Glutamatergic neuron (in vitro differentiated cells): ENCODE measurements around the gene CEP350. TPM values are rescaled to one million over a fixed set of nuclear protein-coding genes. Genes with fewer than 3 reads are reported as not detected.
"Not testable (repeated sequence)": the region's sequence is repeated elsewhere in the genome, so short reads cannot be mapped to it uniquely, and the experiment has no call there.

Experiments used
- DNase-seq: peaks from one replicate; pipeline ENCODE4 v3.0.0; 2022
- H3K27ac Mint-ChIP-seq: one replicate; pipeline ENCODE4 v1.8.0; 2020; ENCODE audit warnings: mild to moderate bottlenecking, mixed read lengths, inconsistent platforms; ENCODE audit not compliant: unreplicated experiment
- H3K27me3 Mint-ChIP-seq: one replicate; pipeline ENCODE4 v1.8.0; 2020; ENCODE audit warnings: mild to moderate bottlenecking, moderate library complexity, mixed read lengths, inconsistent platforms; ENCODE audit not compliant: unreplicated experiment
- H3K36me3 Mint-ChIP-seq: one replicate; pipeline ENCODE4 v1.8.0; 2020; ENCODE audit warnings: mild to moderate bottlenecking, mixed read lengths, inconsistent platforms; ENCODE audit not compliant: unreplicated experiment
- H3K4me1 Mint-ChIP-seq: one replicate; pipeline ENCODE4 v1.8.0; 2020; ENCODE audit warnings: mild to moderate bottlenecking, low read depth, mixed read lengths, inconsistent platforms; ENCODE audit not compliant: unreplicated experiment
- H3K4me3 Mint-ChIP-seq: one replicate; pipeline ENCODE4 v1.8.0; 2020; ENCODE audit warnings: mild to moderate bottlenecking, mixed read lengths, inconsistent platforms; ENCODE audit not compliant: unreplicated experiment
- H3K9me3 Mint-ChIP-seq: one replicate; pipeline ENCODE4 v1.8.0; 2020; ENCODE audit warnings: mild to moderate bottlenecking, moderate library complexity, mixed read lengths, inconsistent platforms; ENCODE audit not compliant: unreplicated experiment
- total RNA-seq: library from RNA; stranded (reverse); fragmentation: NEBNext Ultra II Directional; extraction: Animal tissue kit (Norgen Biotek cat#: 25700); gene quantifications from one replicate; pipeline ENCODE4 v1.2.1, GENCODE V29; 2021; ENCODE audit not compliant: unreplicated experiment
- TF ChIP-seq, protein P1 (sequence below): fragments of 200-600 bp; sonication (generic); IDR thresholded peaks from one replicate; pipeline ENCODE4 v1.5.0; 2021; ENCODE audit not compliant: partially characterized antibody, unreplicated experiment

CEP350 gene
- total RNA-seq, 1 donor from 2014 or later = 36.6 TPM

DNA sequence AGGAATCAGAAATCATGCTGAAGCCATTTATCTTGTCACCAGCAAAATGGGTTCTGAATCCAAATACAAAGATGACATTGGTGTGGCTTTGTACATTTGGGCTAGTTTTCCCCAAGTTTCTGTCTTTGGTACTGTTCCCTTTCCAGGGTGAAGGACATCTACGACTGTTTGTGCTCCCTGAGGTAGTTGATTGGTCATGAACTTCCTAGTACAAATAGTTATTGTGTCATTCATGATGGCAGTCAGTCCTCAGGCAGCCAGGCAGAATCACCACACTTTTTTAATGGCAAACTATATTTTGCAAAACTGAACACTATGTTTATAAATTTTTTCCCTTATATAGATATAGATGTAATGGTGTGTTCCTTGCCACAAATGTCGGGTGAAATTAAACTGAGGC lies 46.0 kb downstream of the CEP350 start:
- peaks cover 1% of the 10 kb centered on the region for H3K9me3 Mint-ChIP-seq
- no peaks in the 10 kb centered on the region for H3K27me3 Mint-ChIP-seq
- TF ChIP-seq, protein P1, sequence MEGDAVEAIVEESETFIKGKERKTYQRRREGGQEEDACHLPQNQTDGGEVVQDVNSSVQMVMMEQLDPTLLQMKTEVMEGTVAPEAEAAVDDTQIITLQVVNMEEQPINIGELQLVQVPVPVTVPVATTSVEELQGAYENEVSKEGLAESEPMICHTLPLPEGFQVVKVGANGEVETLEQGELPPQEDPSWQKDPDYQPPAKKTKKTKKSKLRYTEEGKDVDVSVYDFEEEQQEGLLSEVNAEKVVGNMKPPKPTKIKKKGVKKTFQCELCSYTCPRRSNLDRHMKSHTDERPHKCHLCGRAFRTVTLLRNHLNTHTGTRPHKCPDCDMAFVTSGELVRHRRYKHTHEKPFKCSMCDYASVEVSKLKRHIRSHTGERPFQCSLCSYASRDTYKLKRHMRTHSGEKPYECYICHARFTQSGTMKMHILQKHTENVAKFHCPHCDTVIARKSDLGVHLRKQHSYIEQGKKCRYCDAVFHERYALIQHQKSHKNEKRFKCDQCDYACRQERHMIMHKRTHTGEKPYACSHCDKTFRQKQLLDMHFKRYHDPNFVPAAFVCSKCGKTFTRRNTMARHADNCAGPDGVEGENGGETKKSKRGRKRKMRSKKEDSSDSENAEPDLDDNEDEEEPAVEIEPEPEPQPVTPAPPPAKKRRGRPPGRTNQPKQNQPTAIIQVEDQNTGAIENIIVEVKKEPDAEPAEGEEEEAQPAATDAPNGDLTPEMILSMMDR = no peak
- H3K27ac Mint-ChIP-seq = no peak overlapping the region
- no peak for DNase-seq
- no peak overlapping the region for H3K4me3 Mint-ChIP-seq
- H3K36me3 Mint-ChIP-seq = no peaks in the 10 kb centered on the region
- H3K4me1 Mint-ChIP-seq = no peaks in the 10 kb centered on the region

- DNase-seq = no peak
- Mint-ChIP-seq H3K4me3 (no peak overlapping the region), H3K27ac (no peak overlapping the region), H3K4me1 (no peaks in the 10 kb centered on the region), H3K36me3 (peaks cover 5% of the 10 kb centered on the region), H3K9me3 (peaks cover 1% of the 10 kb centered on the region), H3K27me3 (no peaks in the 10 kb centered on the region)
- TF ChIP-seq, protein P1 = no peak
Measured at GRCh38 chr1:180002437-180002836, 47.8 kb downstream of the CEP350 start.

DNA sequence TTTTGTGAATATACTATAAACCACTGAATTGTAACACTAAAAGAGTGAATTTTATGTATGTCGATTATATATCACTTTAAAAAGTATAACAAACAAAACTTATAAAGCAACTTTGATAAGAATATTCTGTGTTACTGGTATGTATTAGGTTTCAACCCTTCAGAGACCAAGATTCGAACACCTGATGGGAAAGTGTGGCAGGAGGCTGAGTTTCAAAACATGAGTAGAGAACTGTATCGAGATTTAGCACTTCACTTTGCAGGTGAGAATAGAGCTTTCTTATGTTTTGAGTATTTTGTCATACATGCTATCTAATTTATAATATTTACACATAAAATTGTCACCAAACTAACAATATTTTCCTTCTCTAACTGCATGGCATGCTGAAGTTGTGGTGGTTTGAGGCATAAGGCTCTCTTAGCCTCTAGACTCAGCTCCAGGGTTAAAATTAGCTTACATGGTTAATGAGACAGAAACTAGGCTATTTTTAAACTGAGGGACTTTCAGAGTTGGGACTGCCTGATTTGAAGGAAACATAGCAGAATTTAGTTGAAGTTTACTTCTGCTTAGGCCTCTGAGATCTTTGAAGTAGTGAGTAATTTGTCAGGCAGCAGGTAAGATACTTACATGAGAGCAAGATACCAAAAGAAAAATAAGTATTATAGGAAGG lies 48.6 kb downstream of the CEP350 start:
- TF ChIP-seq, protein P1 = no peak
- peaks cover 1% of the 10 kb centered on the region for H3K9me3 Mint-ChIP-seq
- peaks cover 5% of the 10 kb centered on the region for H3K36me3 Mint-ChIP-seq
- no peak for DNase-seq
- no peaks in the 10 kb centered on the region for H3K27me3 Mint-ChIP-seq
- no peaks in the 10 kb centered on the region for H3K4me1 Mint-ChIP-seq
- no peak overlapping the region for H3K27ac Mint-ChIP-seq
- H3K4me3 Mint-ChIP-seq = no peak overlapping the region

- not testable (repeated sequence) for DNase-seq, H3K36me3 Mint-ChIP-seq, H3K4me1 Mint-ChIP-seq, H3K9me3 Mint-ChIP-seq, H3K4me3 Mint-ChIP-seq, H3K27me3 Mint-ChIP-seq, H3K27ac Mint-ChIP-seq
Measured at GRCh38 chr1:180006762-180007161, 52.2 kb downstream of the CEP350 start.

- Mint-ChIP-seq H3K27ac (no peak overlapping the region), H3K4me3 (no peak overlapping the region), H3K4me1 (no peaks in the 10 kb centered on the region), H3K9me3 (no peaks in the 10 kb centered on the region), H3K36me3 (peaks cover under 1% of the 10 kb centered on the region), H3K27me3 (no peaks in the 10 kb centered on the region)
- no peak for DNase-seq
- TF ChIP-seq, protein P1 = no peak
Measured at GRCh38 chr1:180020017-180020416, 65.4 kb downstream of the CEP350 start.

DNA sequence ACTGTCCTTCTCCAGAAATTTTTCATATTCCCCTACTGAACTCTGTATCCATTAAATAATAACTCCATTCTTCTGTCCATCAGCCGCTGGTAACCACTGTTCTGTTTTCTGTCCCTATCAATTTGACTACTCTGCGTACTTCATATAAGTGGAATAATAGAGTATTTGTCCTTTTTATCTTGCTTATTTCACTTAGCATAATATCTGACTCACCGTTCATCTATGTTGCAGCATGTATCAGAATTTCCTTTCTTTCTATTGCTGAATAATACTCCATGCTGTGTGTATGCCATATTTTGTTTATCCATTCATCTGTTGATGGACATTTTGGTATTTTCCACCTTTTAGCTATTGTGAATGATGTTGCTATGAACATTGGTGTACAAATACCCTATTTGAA lies 71.9 kb downstream of the CEP350 start:
- TF ChIP-seq, protein P1 = no peak
- Mint-ChIP-seq H3K4me1 (peaks cover 2% of the 10 kb centered on the region), H3K27ac (no peak overlapping the region), H3K36me3 (no peaks in the 10 kb centered on the region), H3K4me3 (no peak overlapping the region), H3K9me3 (no peaks in the 10 kb centered on the region), H3K27me3 (no peaks in the 10 kb centered on the region)
- DNase-seq = no peak
